HCT116 (cell line): Measurements from ENCODE around the gene OSBPL10. TPM values are rescaled to one million over a fixed set of nuclear protein-coding genes. Genes with fewer than 3 reads are reported as not detected.

Experiments used
- ATAC-seq: fragments of 200-7000 bp; cut with Tn5 transposase; 2 replicates; pipeline ENCODE4 v1.9.1; 2020; ENCODE audit warnings: mild to moderate bottlenecking, moderate library complexity
- BruUV-seq: library from RNA; stranded (reverse); fragments of 400-500 nt; replicated peaks from 2 replicates; lab custom pipeline; 2021; lab: Mats Ljungman, UMichigan
- CTCF ChIA-PET: fragments of 300-600 bp; sonication (Branson Sonifier 250); formaldehyde crosslinking; loops from one replicate; lab custom pipeline; 2021; ENCODE audit warnings: antibody characterized with exemption; lab: Charles Lee
- POLR2A ChIA-PET: fragments of 300-600, 350-600 bp; sonication (Branson Sonifier 250); formaldehyde crosslinking; loops from one replicate; lab custom pipeline; 2021; ENCODE audit warnings: antibody characterized with exemption; lab: Charles Lee
- RAD21 ChIA-PET, 2 experiments: fragments of 300-600 bp; sonication (Branson Sonifier 250); formaldehyde crosslinking; loops; one replicate each; lab custom pipeline; 2023; ENCODE audit warnings: low total read pairs in 2 of 2; ENCODE audit not compliant: uncharacterized antibody in 2 of 2, unreplicated experiment in 2 of 2, low non-redundant PET in 1 of 2; lab: Charles Lee
- DNase-seq: peaks from one replicate; pipeline ENCODE4 v3.0.0-alpha.2; 2010; ENCODE audit warnings: low read depth, low spot score
- H2AFZ ChIP-seq: fragments of 200-600 bp; shearing (Covaris generic), sonication (generic); 2 replicates; pipeline ENCODE4 v1.6.1; 2017; ENCODE audit warnings: low read depth, mixed run types, mixed read lengths, antibody characterized with exemption, low read length; ENCODE audit not compliant: poor library complexity, severe bottlenecking
- H3K27ac ChIP-seq: 2 replicates; pipeline ENCODE4 v1.5.1; 2012; ENCODE audit warnings: low read depth, low read length
- H3K27me3 ChIP-seq: fragments of 200-600 bp; sonication (generic); 2 replicates; pipeline ENCODE4 v1.6.1; 2016; ENCODE audit warnings: mixed run types, low read length, mixed read lengths; ENCODE audit not compliant: insufficient read depth
- H3K36me3 ChIP-seq, 2 experiments: fragments of 200-500 bp in 1 of 2; fragments of 200-600 bp in 1 of 2; sonication (Bioruptor generic) in 1 of 2; sonication (generic) in 1 of 2; 2 replicates each; pipeline versions ENCODE4 v1.5.1 to v1.6.1; 2014 to 2016; ENCODE audit warnings: low read length in 2 of 2, inconsistent platforms in 1 of 2, mixed read lengths in 1 of 2, mixed run types in 1 of 2; ENCODE audit not compliant: insufficient read depth in 2 of 2, control insufficient read depth in 1 of 2
- H3K4me1 ChIP-seq, 2 experiments: fragments of 200-600 bp in 1 of 2; sonication (generic) in 1 of 2; 2 replicates each; pipeline versions ENCODE4 v1.5.1 to v1.6.1; 2012 to 2017; ENCODE audit warnings: low read length in 2 of 2, inconsistent platforms in 1 of 2, mild to moderate bottlenecking in 1 of 2, mixed read lengths in 1 of 2, mixed run types in 1 of 2, moderate library complexity in 1 of 2; ENCODE audit not compliant: insufficient read depth in 2 of 2, control insufficient read depth in 1 of 2
- H3K4me2 ChIP-seq: fragments of 200-600 bp; sonication (generic); 2 replicates; pipeline ENCODE4 v1.6.1; 2017; ENCODE audit warnings: mixed run types, low read length, mixed read lengths
- H3K4me3 ChIP-seq, 2 experiments: fragments of 200-600 bp in 1 of 2; sonication (generic) in 1 of 2; replicated peaks in 1 of 2; 2 replicates each; pipeline ENCODE4 v1.5.1; 2011 to 2016; ENCODE audit warnings: low read length in 2 of 2, control low read depth in 1 of 2, low read depth in 1 of 2, mild to moderate bottlenecking in 1 of 2, mixed read lengths in 1 of 2, mixed run types in 1 of 2
- H3K79me2 ChIP-seq: fragments of 200-600 bp; sonication (generic); 2 replicates; pipeline ENCODE4 v1.6.1; 2017; ENCODE audit warnings: mild to moderate bottlenecking, mixed run types, low read length, moderate library complexity, mixed read lengths; ENCODE audit not compliant: insufficient read depth
- H3K9ac ChIP-seq: fragments of 200-600 bp; sonication (generic); 2 replicates; pipeline ENCODE4 v1.6.1; 2016; ENCODE audit warnings: low read length, mixed read lengths
- H3K9me2 ChIP-seq: fragments of 200-600 bp; sonication (generic), shearing (Covaris generic); 2 replicates; pipeline ENCODE4 v1.6.1; 2017; ENCODE audit warnings: mixed run types, mild to moderate bottlenecking, moderate library complexity; ENCODE audit not compliant: insufficient read depth
- H3K9me3 ChIP-seq, 2 experiments: fragments of 200-500 bp in 1 of 2; fragments of 200-600 bp in 1 of 2; sonication (Bioruptor generic) in 1 of 2; sonication (generic) in 1 of 2; 2 replicates each; pipeline ENCODE4 v1.6.1; 2014 to 2017; ENCODE audit warnings: low read length in 2 of 2, mixed read lengths in 2 of 2, inconsistent platforms in 1 of 2, low read depth in 1 of 2, mild to moderate bottlenecking in 1 of 2, mixed run types in 1 of 2, moderate library complexity in 1 of 2; ENCODE audit not compliant: control insufficient read depth in 1 of 2, insufficient read depth in 1 of 2
- H4K20me1 ChIP-seq: fragments of 200-600 bp; sonication (generic), shearing (Covaris generic); 2 replicates; pipeline ENCODE4 v1.6.1; 2017; ENCODE audit warnings: mixed run types, mild to moderate bottlenecking, moderate library complexity; ENCODE audit not compliant: insufficient read depth
- ATF3 ChIP-seq: IDR thresholded peaks from 2 replicates; pipeline ENCODE4 v1.6.1; 2012
- CBX3 ChIP-seq: IDR thresholded peaks from 2 replicates; pipeline ENCODE4 v1.6.1; 2012; ENCODE audit warnings: low read depth
- CEBPB ChIP-seq: IDR thresholded peaks from 2 replicates; pipeline ENCODE4 v1.6.1; 2012; ENCODE audit warnings: low read depth
- CTCF ChIP-seq, 3 experiments: fragments of 200-600 bp in 1 of 3; sonication (generic) in 1 of 3; IDR thresholded peaks in 2 of 3; conservative IDR thresholded peaks in 1 of 3; 2 replicates each; pipeline ENCODE4 v1.5.1; 2012 to 2017; ENCODE audit warnings: low read depth in 2 of 3, low read length in 2 of 3, antibody characterized with exemption in 1 of 3, borderline replicate concordance in 1 of 3, control low read depth in 1 of 3, mild to moderate bottlenecking in 1 of 3, mixed read lengths in 1 of 3, mixed run types in 1 of 3, moderate library complexity in 1 of 3; ENCODE audit not compliant: insufficient read depth in 1 of 3
- EGR1 ChIP-seq: IDR thresholded peaks from 2 replicates; pipeline ENCODE4 v1.6.1; 2012; ENCODE audit warnings: low read depth
- ELF1 ChIP-seq: IDR thresholded peaks from 2 replicates; pipeline ENCODE4 v1.6.1; 2012; ENCODE audit warnings: low read depth, borderline replicate concordance
- EZH2 ChIP-seq: fragments of 200-600 bp; sonication (generic); IDR thresholded peaks from 2 replicates; pipeline ENCODE4 v1.6.1; 2017; ENCODE audit warnings: antibody characterized with exemption, mixed run types
- EZH2phosphoT487 ChIP-seq: fragments of 200-600 bp; IDR thresholded peaks from 2 replicates; pipeline ENCODE4 v1.6.1; 2018; ENCODE audit warnings: antibody characterized with exemption, borderline replicate concordance
- FOSL1 ChIP-seq: IDR thresholded peaks from 2 replicates; pipeline ENCODE4 v1.6.1; 2012; ENCODE audit warnings: low read depth
- MAX ChIP-seq: IDR thresholded peaks from 2 replicates; pipeline ENCODE4 v1.6.1; 2012
- POLR2A ChIP-seq: IDR thresholded peaks from 2 replicates; pipeline ENCODE4 v1.7.0; 2011; ENCODE audit warnings: borderline replicate concordance; ENCODE audit not compliant: insufficient read depth, insufficient read length; ENCODE audit errors: extremely low read depth
- RAD21 ChIP-seq: IDR thresholded peaks from 2 replicates; pipeline ENCODE4 v1.6.1; 2012; ENCODE audit warnings: low read depth, mild to moderate bottlenecking
- SIN3A ChIP-seq: IDR thresholded peaks from 2 replicates; pipeline ENCODE4 v1.6.1; 2012; ENCODE audit warnings: low read depth
- SRF ChIP-seq: IDR thresholded peaks from 2 replicates; pipeline ENCODE4 v1.6.1; 2012; ENCODE audit warnings: low read depth
- TCF7L2 ChIP-seq: IDR thresholded peaks from 2 replicates; pipeline ENCODE4 v1.7.0; 2011; ENCODE audit warnings: borderline replicate concordance, inconsistent platforms; ENCODE audit not compliant: insufficient read depth, insufficient read length; ENCODE audit errors: extremely low read depth
- YY1 ChIP-seq: IDR thresholded peaks from 2 replicates; pipeline ENCODE4 v1.6.1; 2011; ENCODE audit warnings: low read length, low read depth, moderate library complexity, mild to moderate bottlenecking; ENCODE audit not compliant: insufficient replicate concordance; ENCODE audit errors: extremely low read depth
- ZBTB33 ChIP-seq: IDR thresholded peaks from 2 replicates; pipeline ENCODE4 v1.6.1; 2011; ENCODE audit warnings: mild to moderate bottlenecking, low read length, moderate library complexity; ENCODE audit not compliant: insufficient replicate concordance; ENCODE audit errors: extremely low read depth
- ZFX ChIP-seq: fragments of 450-650 bp; IDR thresholded peaks from 2 replicates; pipeline ENCODE4 v1.6.1; 2017
- ZNF274 ChIP-seq: fragments of 200-500 bp; sonication (Bioruptor generic); IDR thresholded peaks from 2 replicates; pipeline ENCODE4 v1.6.1; 2014; ENCODE audit warnings: mild to moderate bottlenecking, low read depth, low read length, inconsistent platforms
- intact Hi-C: fragments of 100-400 bp; cut with micrococcal nuclease; formaldehyde crosslinking; loops from 2 replicates; pipeline ENCODE4 v1.10.0; 2022
- total RNA-seq: library from RNA; stranded (reverse); gene quantifications from one replicate; pipeline ENCODE4 v1.2.1, GENCODE V29; 2021; ENCODE audit not compliant: unreplicated experiment

The OSBPL10 gene
- total RNA-seq, 1 experiment from 2014 or later: 25.8 TPM

- no peak for DNase-seq
- H3K36me3 ChIP-seq: no peaks in the 10 kb centered on the region
- no peak for TF ChIP-seq POLR2A
- no peak for TF ChIP-seq CEBPB
- TF ChIP-seq ZBTB33: no peak
- TF ChIP-seq ATF3: no peak
- no peak for TF ChIP-seq MAX
- no peak for TF ChIP-seq SRF
- TF ChIP-seq CBX3: no peak
- TF ChIP-seq ELF1: no peak
- no peak for TF ChIP-seq SIN3A
- no peak for TF ChIP-seq ZNF274
- no peak for TF ChIP-seq EZH2phosphoT487
- no peak for TF ChIP-seq ZFX
- TF ChIP-seq YY1: no peak
- TF ChIP-seq RAD21: no peak
- TF ChIP-seq FOSL1: no peak
- no peak for TF ChIP-seq TCF7L2
- no peak for TF ChIP-seq EGR1
- TF ChIP-seq CTCF (IDR thresholded peaks at IDR 0.05 in 2 of 3, conservative IDR thresholded peaks at IDR 0.05 in 1 of 3; ENCODE audit: borderline replicate concordance in 1 of 3, insufficient read depth in 1 of 3, low read depth in 2 of 3, low read length in 2 of 3): no peak
- no peak for TF ChIP-seq EZH2
- TF ChIP-seq, all 23 proteins: peak for 0
- CTCF ChIA-PET: no interaction called here
- Histone ChIP-seq H2AFZ (no peak overlapping the region), H3K27ac (no peak overlapping the region), H3K4me2 (no peak overlapping the region), H3K79me2 (no peaks in the 10 kb centered on the region), H3K9me2 (no peaks in the 10 kb centered on the region), H3K9me3 (no peaks in the 10 kb centered on the region), H3K27me3 (no peaks in the 10 kb centered on the region), H4K20me1 (no peaks in the 10 kb centered on the region), H3K4me1 (no peaks in the 10 kb centered on the region), H3K4me3 (no peak overlapping the region), H3K9ac (no peak overlapping the region)
- ATAC-seq: no peak
- intact Hi-C loops: no loop called here
- RAD21 ChIA-PET: no interaction called here
- POLR2A ChIA-PET: no interaction called here
- BruUV-seq: no TSS peak
Observed at GRCh38 chr3:31763731-31764130, 217.3 kb downstream of the OSBPL10 start.
